HepG2 (cell line): ENCODE results near the gene PCSK7. TPM values are rescaled to one million over a fixed set of nuclear protein-coding genes. Genes with fewer than 3 reads are reported as not detected.

Experiments used
- ATAC-seq: fragments of 200-7000 bp; cut with Tn5 transposase; 3 replicates; pipeline ENCODE4 v1.9.1; 2020; ENCODE audit warnings: mild to moderate bottlenecking, moderate library complexity
- BruUV-seq: library from RNA; stranded (reverse); fragments of 400-500 nt; replicated peaks from 2 replicates; lab custom pipeline; 2021; lab: Mats Ljungman, UMichigan
- CTCF ChIA-PET: fragments of 300-600 bp; formaldehyde crosslinking; extraction: SDS; loops from one replicate; lab custom pipeline; 2021; ENCODE audit warnings: low total read pairs, inconsistent platforms, low intra/inter-chr PET ratio; lab: Yijun Ruan, JAX
- POLR2A ChIA-PET: fragments of 350-600 bp; sonication (Branson Sonifier 250); formaldehyde crosslinking; loops from one replicate; lab custom pipeline; 2020; ENCODE audit warnings: antibody characterized with exemption, inconsistent platforms; lab: Yijun Ruan, JAX
- DNase-seq: peaks from one replicate; pipeline ENCODE4 v3.0.0-alpha.2; 2015; ENCODE audit warnings: low spot score
- FAIRE-seq: peaks from 3 replicates; lab custom pipeline; 2011; peaks lifted over from hg19 to GRCh38; lab: Jason Lieb, UNC
- H2AFZ ChIP-seq: one replicate; pipeline ENCODE4 v1.6.1; 2011; ENCODE audit warnings: low read length, inconsistent platforms
- H3K27ac ChIP-seq: fragments of 300-600 bp; 3 replicates; pipeline ENCODE4 v1.8.0; 2011; ENCODE audit warnings: mixed run types, mild to moderate bottlenecking, mixed read lengths, low read length, inconsistent platforms; ENCODE audit not compliant: insufficient read depth; ENCODE audit errors: extremely low read length
- H3K27me3 ChIP-seq, 2 experiments: fragments of 200-600 bp in 1 of 2; 2 replicates in 1 of 2; 3 replicates in 1 of 2; pipeline versions ENCODE4 v1.6.0 to v1.8.0; 2011; ENCODE audit warnings: low read length in 2 of 2, mild to moderate bottlenecking in 2 of 2, moderate library complexity in 2 of 2, inconsistent platforms in 1 of 2; ENCODE audit not compliant: insufficient read depth in 2 of 2, control insufficient read depth in 1 of 2
- H3K36me3 ChIP-seq, 2 experiments: fragments of 200-600 bp in 1 of 2; replicated peaks in 1 of 2; 2 replicates in 1 of 2; 3 replicates in 1 of 2; pipeline versions ENCODE4 v1.5.1 to v1.8.0; 2011; ENCODE audit warnings: low read length in 2 of 2, inconsistent platforms in 1 of 2; ENCODE audit not compliant: insufficient read depth in 2 of 2, control insufficient read depth in 1 of 2
- H3K4me1 ChIP-seq: 2 replicates; pipeline ENCODE4 v1.5.1; 2012; ENCODE audit warnings: low read length, inconsistent platforms; ENCODE audit not compliant: insufficient read depth
- H3K4me2 ChIP-seq: 2 replicates; pipeline ENCODE4 v1.6.0; 2011; ENCODE audit warnings: low read depth, low read length, inconsistent platforms
- H3K4me3 ChIP-seq, 3 experiments: fragments of 200-600 bp in 1 of 3; sonication (generic), shearing (Covaris generic) in 1 of 3; replicated peaks in 1 of 3; 2 replicates each; pipeline ENCODE4 v1.5.1; 2011 to 2016; ENCODE audit warnings: low read length in 3 of 3, inconsistent platforms in 2 of 3, low read depth in 2 of 3, mild to moderate bottlenecking in 2 of 3, control low read depth in 1 of 3, mixed read lengths in 1 of 3; ENCODE audit not compliant: insufficient read depth in 1 of 3
- H3K79me2 ChIP-seq: one replicate; pipeline ENCODE4 v1.6.1; 2011; ENCODE audit warnings: low read length, inconsistent platforms; ENCODE audit not compliant: insufficient read depth
- H3K9ac ChIP-seq: 2 replicates; pipeline ENCODE4 v1.6.0; 2011; ENCODE audit warnings: mild to moderate bottlenecking, low read depth, low read length, inconsistent platforms; ENCODE audit not compliant: insufficient read depth
- H3K9me3 ChIP-seq: 2 replicates; pipeline ENCODE4 v1.5.1; 2012; ENCODE audit warnings: mild to moderate bottlenecking, low read length
- H4K20me1 ChIP-seq: 2 replicates; pipeline ENCODE4 v1.6.0; 2011; ENCODE audit warnings: inconsistent platforms, mild to moderate bottlenecking, low read length, moderate library complexity; ENCODE audit not compliant: insufficient read depth
- ZHX2 ChIP-seq, 2 experiments: sonication (generic) in 1 of 2; formaldehyde crosslinking in 1 of 2; IDR thresholded peaks; 2 replicates each; pipeline versions ENCODE4 v1.6.1 to v1.9.0; 2014 to 2022; ENCODE audit warnings: antibody characterized with exemption in 1 of 2, borderline replicate concordance in 1 of 2, inconsistent platforms in 1 of 2, low read depth in 1 of 2, missing genetic modification reagents in 1 of 2
- ZNF121 ChIP-seq: sonication (generic); formaldehyde crosslinking; IDR thresholded peaks from 2 replicates; pipeline ENCODE4 v1.5.0; 2020; ENCODE audit warnings: mild to moderate bottlenecking, missing genetic modification reagents
- WGBS: methylation state at CpG from one replicate; pipeline ENCODE4 v1.1.6; 2017; ENCODE audit warnings: low lambda C conversion rate; 5-methylcytosine and 5-hydroxymethylcytosine counted together
- in situ Hi-C: cut with HindIII; loops from 2 replicates; pipeline ENCODE4 v1.10.0; 2017; ENCODE audit warnings: low pct_unique_long_range_greater_than_20kb; ENCODE audit not compliant: extremely low pct_ligation_motif_present
- intact Hi-C: fragments of 100-400 bp; cut with micrococcal nuclease; formaldehyde crosslinking; loops from one replicate; pipeline ENCODE4 v1.10.0; 2022; ENCODE audit not compliant: unreplicated experiment
- polyA plus RNA-seq, 8 experiments: library from polyadenylated mRNA; depleted of rRNA in 3 of 8; stranded (reverse) in 7 of 8; unstranded in 1 of 8; fragments of >200 nt; fragmentation: Illumina TruSeq in 4 of 8; extraction: Trizol in 4 of 8; gene quantifications; 2 replicates each; pipeline versions ENCODE4 v1.2.1 to v1.2.3, GENCODE V29; 2011 to 2016; ENCODE audit warnings: low read depth in 4 of 8, missing spikeins in 1 of 8, mixed read lengths in 1 of 8; ENCODE audit not compliant: insufficient read depth in 1 of 8
- total RNA-seq, 5 experiments: library from RNA; depleted of rRNA; stranded (reverse); fragments of >200 nt; fragmentation: Illumina TruSeq; extraction: Trizol; gene quantifications; 2 replicates each; pipeline ENCODE4 v1.2.3, GENCODE V29; 2016; ENCODE audit warnings: low read depth in 1 of 5

Gene PCSK7
- total and polyA plus RNA-seq, 2 of the 13 experiments (the other 11 are each of a cell fraction or from before 2014, with no cell fraction given), result 13.4 to 13.8 TPM

DNA sequence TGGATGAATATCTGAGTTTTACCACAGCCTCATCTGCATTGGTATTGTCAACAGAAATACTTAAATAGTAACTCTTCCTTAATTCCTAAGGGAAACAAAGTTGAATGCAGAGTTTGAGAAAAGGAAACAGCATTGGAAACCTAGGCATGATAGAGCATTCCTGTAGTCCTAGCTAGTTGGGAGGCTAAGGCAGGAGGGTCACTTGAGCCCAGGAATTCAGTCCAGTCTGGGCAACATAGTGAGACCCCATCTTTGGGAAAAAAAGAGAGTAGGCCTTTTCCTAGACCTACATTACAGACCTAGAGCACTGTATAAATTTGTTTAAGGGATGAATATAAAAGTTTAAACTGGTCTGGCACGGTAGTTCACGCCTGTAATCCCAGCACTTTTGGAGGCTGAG lies 74.4 kb downstream of the PCSK7 start:
- Histone ChIP-seq H3K27me3 (no peaks in the 10 kb centered on the region), H3K79me2 (peaks cover 74% of the 10 kb centered on the region), H3K27ac (no peak overlapping the region), H3K36me3 (peaks cover 13 to 55% of the 10 kb centered on the region in 2 experiments), H3K4me1 (no peaks in the 10 kb centered on the region), H3K9me3 (no peaks in the 10 kb centered on the region), H3K4me2 (no peak overlapping the region), H2AFZ (no peak overlapping the region), H3K9ac (no peak overlapping the region)
- intact Hi-C loops, result no loop called here
- FAIRE-seq (no peak), DNase-seq (no peak), ATAC-seq (no peak)
- POLR2A ChIA-PET, result interaction anchor here (1.8 kb wide), 1 partner anchor 14 kb away, joined by 4 read pairs; no protein-coding TSS in a partner anchor
- BruUV-seq, result no TSS peak
- 100% methylated on average over 2 of the region's 2 CpGs for WGBS
- in situ Hi-C loops, result no loop called here
- TF ChIP-seq ZNF121, result peak; percentile 72
- no peak for TF ChIP-seq ZHX2 (IDR thresholded peaks at IDR 0.05; ENCODE audit: low read depth)
- TF ChIP-seq ZHX2 (CRISPR knock-in tag; IDR thresholded peaks at IDR 0.05; ENCODE audit: borderline replicate concordance), result no peak
- TF ChIP-seq, all 625 proteins: peak for 1
- H4K20me1 ChIP-seq, result peaks cover 51% of the 10 kb centered on the region
- CTCF ChIA-PET, result no interaction called here
- no peak overlapping the region for H3K4me3 ChIP-seq
